GM12864 (cell line): ENCODE data around the gene KLF5.

Source experiments
- DNase-seq: peaks from one replicate; pipeline ENCODE4 v3.0.0-alpha.2; 2011; ENCODE audit warnings: low read depth
- H3K4me3 ChIP-seq: 2 replicates; pipeline ENCODE4 v1.5.1; 2011; ENCODE audit warnings: mild to moderate bottlenecking, low read depth, low read length, control low read depth
- TF ChIP-seq, protein P1 (sequence below): IDR thresholded peaks from 2 replicates; pipeline ENCODE4 v1.5.1; 2011; ENCODE audit warnings: low read depth, mild to moderate bottlenecking, moderate library complexity, low read length, control low read depth, inconsistent platforms; ENCODE audit errors: missing control alignments

The KLF5 gene

GRCh38 chr13:73065036-73065435 is 6.2 kb downstream of the KLF5 start:
- DNase-seq, result no peak
- H3K4me3 ChIP-seq, result no peak overlapping the region
- TF ChIP-seq, protein P1, sequence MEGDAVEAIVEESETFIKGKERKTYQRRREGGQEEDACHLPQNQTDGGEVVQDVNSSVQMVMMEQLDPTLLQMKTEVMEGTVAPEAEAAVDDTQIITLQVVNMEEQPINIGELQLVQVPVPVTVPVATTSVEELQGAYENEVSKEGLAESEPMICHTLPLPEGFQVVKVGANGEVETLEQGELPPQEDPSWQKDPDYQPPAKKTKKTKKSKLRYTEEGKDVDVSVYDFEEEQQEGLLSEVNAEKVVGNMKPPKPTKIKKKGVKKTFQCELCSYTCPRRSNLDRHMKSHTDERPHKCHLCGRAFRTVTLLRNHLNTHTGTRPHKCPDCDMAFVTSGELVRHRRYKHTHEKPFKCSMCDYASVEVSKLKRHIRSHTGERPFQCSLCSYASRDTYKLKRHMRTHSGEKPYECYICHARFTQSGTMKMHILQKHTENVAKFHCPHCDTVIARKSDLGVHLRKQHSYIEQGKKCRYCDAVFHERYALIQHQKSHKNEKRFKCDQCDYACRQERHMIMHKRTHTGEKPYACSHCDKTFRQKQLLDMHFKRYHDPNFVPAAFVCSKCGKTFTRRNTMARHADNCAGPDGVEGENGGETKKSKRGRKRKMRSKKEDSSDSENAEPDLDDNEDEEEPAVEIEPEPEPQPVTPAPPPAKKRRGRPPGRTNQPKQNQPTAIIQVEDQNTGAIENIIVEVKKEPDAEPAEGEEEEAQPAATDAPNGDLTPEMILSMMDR, result no peak

DNA sequence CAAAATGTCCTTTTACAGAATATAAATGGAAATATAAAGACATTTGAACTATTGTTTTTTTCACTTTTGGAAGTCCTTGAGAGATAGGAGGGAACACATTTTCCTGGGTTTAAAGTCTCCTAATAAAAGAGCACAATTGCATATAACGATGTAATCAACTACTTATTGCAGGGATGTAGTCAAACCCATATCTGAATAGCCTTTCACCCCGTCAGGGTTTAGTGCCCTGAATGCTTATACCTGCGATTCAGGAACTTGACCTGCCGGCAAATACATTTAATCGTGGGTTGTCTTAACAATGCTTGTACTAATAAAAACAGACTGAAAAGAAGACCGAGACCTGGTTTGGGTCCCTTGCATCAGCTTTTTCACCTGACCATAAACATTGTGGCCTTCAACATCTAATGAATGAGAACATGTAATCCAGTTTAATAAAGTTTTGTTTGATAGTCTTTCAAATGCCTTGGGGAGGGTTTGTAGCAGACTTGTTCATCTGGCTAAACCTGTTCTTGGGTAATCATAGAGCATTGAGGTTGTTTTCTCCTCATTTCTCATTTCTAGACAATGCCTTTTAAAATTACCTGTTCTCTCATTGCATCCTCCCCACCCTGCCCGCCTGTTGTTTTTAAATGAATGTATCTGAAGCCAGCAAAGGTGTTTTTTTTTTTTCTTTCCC is 7.0 kb downstream of the KLF5 start:
- TF ChIP-seq, protein P1, result no peak

GRCh38 chr13:73069206-73069805 is 10.5 kb downstream of the KLF5 start:
- TF ChIP-seq, protein P1, result no peak
- H3K4me3 ChIP-seq, result no peak overlapping the region
- no peak for DNase-seq

More for the DNA sequence above, 7.0 kb downstream of the KLF5 start:
- H3K4me3 ChIP-seq, result no peak overlapping the region
- DNase-seq, result no peak

GRCh38 chr13:73070451-73071098 is 11.8 kb downstream of the KLF5 start:
- H3K4me3 ChIP-seq, result no peak overlapping the region
- DNase-seq, result no peak
- TF ChIP-seq, protein P1, result no peak

GRCh38 chr13:73072239-73072900 is 13.6 kb downstream of the KLF5 start:
- no peak overlapping the region for H3K4me3 ChIP-seq
- TF ChIP-seq, protein P1, result no peak
- DNase-seq, result no peak

DNA sequence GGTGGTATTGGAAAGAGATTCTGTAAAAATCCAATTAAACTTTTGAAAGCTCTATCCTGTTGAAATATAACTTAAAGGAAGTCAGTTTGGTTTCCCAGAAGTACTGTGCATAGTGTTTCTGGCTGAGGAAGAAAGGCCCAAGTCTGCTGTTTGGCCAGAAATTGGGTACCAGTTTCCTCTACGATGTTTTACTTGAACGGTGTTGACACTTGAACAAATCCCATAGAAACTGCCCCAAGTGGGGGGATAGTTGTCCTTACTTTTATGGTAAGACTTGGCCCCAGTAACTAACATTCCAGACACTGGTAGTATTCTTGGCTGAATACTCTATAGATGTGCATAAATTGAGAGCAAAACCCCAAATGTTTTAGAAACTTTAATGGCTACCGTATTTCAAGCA is 14.2 kb downstream of the KLF5 start:
- TF ChIP-seq, protein P1, result no peak
- DNase-seq, result no peak
- no peak overlapping the region for H3K4me3 ChIP-seq
